ENCODE data around the gene PPP1CA.

DNA sequence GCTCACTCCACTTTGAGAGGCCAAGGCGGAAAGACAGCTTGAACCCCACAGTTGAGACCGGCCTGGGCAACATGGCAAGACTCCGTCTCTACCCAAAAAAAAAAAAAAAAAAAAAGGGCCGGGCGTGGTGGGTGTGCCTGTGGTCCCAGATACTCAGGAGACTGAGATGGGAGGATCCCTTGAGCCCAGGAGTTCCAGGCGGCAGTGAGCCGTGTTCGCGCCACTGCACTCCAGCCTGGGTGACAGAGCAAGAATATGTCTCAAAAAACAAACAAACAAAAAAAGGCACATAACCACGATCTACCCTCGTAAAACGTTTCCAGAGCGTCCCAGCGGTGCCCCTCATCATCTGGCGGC, 10.7 kb downstream of the PPP1CA start:
- TF ChIP-seq, protein P1, sequence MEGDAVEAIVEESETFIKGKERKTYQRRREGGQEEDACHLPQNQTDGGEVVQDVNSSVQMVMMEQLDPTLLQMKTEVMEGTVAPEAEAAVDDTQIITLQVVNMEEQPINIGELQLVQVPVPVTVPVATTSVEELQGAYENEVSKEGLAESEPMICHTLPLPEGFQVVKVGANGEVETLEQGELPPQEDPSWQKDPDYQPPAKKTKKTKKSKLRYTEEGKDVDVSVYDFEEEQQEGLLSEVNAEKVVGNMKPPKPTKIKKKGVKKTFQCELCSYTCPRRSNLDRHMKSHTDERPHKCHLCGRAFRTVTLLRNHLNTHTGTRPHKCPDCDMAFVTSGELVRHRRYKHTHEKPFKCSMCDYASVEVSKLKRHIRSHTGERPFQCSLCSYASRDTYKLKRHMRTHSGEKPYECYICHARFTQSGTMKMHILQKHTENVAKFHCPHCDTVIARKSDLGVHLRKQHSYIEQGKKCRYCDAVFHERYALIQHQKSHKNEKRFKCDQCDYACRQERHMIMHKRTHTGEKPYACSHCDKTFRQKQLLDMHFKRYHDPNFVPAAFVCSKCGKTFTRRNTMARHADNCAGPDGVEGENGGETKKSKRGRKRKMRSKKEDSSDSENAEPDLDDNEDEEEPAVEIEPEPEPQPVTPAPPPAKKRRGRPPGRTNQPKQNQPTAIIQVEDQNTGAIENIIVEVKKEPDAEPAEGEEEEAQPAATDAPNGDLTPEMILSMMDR (IDR thresholded peaks at IDR 0.05; ENCODE audit: low read depth, low read length) = no peak
- TF ChIP-seq EZH2phosphoT487 (IDR thresholded peaks at IDR 0.05; ENCODE audit: low read depth) = no peak

Data from OCI-LY3 (cell line).